GM04503 (cell line): ENCODE data around the gene HOXB7.

ENCODE experiments used
- DNase-seq: peaks from one replicate; pipeline ENCODE4 v3.0.0-alpha.2; 2012; ENCODE audit warnings: low read depth

HOXB7 gene

DNA sequence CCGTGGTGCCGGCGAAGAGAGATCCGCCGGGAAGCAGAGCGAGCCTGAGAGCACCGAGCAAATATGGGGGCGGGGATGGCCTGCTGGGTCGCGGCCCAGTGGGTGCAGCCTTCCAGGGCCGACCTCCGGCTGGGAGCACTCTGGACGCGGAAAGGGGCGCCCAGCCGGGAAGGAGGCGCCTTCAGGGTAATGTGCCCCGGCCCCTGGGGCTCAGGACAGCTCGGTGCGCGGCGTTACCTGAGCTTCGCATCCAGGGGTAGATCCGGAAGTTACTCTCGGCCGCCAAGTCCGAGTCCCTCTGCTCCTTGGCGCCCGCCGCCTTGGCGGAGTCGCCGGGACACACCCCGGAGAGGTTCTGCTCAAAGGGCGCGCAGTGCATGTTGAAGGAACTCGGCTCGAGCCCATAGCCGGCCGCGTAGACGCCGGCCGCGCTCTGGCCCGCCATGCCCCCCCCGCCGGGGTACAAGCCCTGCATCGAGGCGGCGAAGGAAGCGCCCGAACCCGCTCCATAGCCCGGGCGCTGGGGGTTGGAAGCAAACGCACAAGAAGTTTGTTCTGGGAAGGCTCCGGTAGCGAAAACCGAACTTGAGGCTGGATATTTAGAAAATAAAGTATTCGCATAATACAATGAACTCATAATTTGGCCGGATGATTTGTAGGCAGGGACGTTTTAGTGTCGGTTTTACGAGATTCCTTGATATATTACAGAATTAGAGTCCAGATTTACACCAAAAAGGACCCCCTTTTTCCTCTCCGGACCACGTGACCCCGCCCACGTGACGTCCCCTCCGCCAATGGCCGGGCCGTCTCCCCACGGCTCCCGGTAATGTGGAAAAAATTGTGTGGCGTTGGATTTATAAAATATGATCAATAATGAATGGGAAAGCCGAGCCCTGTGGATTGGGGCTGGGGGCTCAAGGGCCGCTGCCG, at the start of gene HOXB7:
Gene HOXB7 (minus strand): TSS at position 736 of the 930 bp plus-strand sequence. CDS start 99 bp downstream, at position 637.
- no peak for DNase-seq

DNA sequence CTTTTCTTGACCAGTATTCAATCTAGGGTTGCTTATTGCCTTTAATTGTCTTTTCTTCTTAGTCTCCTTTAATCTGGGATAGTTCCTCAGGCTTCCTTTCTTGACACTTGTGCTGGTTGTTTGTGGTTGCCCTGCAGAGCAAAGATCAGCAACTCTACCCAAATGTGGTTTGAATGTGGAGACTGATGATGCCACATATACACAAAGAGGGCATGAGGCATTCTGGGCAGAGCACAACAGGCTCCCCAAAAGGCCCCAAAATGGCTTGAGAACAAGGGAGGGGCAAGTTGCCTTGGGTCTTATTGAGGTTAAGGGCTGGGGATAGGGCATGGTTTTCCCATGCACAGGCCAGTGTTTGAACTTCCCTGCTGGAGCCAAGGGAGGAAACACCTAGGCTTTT, 45.1 kb upstream of the HOXB7 start:
- DNase-seq, result no peak

DNA sequence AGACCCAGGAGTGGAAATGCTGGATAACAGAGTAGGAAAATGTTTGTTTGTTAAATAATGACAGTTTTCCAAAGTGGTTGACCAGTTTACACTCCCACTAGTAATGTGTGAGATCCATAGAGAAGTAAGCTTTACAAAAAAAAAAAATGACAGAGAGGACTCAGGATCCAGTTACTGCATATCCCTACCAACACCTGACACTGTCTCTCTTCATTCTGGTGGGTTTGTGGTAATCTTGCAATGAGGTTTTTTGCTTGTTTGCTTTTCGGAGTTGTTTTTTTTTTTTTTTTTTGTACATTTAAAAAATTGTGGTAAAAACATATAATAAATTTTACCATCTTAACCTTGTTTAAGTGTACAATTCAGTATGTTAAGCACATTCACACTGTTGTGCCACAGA, 38.9 kb upstream of the HOXB7 start:
- no peak for DNase-seq

DNA sequence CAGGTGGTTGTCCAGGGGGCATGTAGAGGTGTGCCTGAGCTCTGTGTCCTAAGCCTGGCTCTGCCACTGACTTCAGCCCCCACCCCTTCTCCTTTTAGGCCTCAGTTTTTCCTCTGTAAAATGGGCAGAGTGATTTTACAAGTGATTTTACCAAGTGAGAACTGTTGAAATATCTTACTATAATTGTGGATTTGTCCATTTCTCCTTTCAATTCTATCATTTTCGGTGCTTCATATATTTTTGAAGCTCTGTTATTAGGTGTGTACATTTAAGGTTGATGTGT, 37.1 kb upstream of the HOXB7 start:
- DNase-seq, result no peak

DNA sequence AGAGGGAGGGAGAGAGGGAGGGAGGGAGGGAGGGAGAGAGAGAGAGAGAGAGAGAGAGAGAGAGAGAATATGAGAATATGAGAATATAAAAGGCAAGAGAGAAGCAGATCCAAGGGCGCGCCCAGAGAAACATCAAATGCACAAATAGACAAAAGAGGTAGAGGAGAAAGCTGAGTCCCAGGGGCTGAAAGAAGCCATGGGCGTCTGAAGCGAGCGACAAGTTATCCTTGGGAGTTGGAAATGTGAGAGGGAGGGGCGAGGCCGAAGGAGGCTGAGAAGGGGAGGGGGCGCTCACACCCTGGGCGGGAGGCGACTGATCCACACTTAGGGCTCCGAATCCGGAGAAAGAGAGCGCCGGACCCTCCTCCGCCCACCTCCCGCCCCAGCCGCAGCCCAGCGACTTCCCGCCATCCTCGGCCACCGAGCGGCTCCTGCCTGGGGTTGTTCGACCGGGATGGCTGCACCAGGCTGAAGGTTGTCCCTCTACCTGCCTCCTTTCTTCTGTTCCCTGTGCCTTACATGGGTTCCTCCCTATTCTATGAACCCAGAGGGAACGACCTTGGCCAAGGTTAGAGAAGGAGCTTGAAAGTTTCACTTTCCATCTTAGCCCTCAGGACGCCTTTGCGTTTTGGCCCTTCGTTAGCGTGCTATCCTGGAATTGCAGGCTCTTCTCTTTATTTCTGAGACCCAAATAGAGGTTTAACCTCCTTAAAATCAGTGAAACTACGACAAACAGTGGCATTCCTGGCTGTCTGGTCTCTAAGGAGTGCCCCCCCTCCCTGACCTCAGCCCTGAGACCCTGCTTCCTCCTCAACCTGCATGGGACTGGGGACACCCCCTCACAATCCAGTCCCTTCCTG, 36.5 kb upstream of the HOXB7 start:
- no peak for DNase-seq

DNA sequence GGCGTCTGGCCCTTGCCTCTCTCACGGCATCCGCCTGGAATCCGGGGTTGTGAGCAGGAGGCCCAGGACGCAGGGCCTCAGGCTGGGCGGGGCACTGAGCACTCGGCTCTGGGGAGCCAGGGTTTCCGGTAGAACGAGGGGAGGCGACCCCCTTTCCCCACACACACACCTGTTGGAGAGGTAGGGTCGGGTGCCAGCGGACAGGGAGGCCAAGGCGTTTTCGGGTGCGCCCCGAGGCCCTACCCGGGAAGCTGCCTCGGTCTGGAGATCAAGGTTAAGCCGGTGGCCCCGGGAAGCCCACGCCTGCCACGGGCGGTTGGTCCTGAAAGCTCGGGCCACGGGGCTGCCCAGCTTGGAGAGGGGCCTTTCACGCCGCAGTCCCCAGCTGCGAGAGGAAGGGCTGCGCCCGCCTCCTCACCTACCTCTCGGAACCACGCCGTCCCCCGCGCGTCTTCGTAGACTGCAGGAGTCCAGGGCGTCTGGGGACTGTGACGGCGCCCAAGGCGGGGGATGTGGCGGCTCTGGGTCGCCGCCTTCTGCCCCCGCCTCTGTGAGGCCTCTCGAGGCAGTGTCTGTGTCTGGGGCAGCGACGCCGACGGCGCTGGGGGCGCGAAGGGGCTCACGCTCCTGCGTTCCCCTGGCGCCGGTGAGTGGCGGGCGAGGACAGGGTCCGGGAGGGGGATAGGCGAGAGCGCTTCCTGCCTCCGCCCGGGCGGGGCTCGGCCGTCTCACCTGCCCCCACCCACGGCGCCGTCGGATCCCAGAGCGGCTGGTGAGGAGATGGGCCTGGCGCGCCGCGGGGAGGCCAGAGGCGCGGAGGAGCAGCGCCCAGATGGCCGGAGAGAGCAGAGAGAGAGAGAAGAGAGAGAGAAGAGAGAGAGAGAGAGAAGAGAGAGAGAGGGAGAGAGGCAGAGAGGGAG, 35.6 kb upstream of the HOXB7 start:
- no peak for DNase-seq

DNA sequence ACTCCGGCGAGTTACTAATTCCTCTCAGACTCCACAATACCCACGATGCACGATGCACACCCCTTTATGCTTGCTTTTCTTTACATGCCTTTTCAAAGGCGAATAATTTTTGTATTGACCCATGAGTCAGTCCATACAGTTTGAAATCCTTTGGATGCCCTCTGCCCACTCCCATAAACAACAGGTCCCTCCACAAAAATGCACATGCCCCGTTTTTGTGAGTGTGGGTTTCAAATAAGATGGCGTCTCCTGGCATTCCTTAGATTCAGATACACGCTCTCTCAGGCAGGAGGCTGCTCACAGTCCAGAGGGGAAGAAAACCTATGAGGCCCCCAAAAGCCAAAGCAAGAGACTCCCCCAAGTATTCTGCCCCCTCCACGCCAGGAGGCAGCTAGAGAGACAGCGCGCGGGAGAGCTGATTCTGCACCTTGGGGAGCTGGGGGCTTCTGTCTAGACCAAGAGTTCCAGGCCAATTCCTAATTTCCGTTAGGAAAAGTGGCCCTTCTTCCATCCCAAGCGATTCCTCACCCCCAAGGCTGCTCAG, 34.9 kb upstream of the HOXB7 start:
- DNase-seq, result no peak

DNA sequence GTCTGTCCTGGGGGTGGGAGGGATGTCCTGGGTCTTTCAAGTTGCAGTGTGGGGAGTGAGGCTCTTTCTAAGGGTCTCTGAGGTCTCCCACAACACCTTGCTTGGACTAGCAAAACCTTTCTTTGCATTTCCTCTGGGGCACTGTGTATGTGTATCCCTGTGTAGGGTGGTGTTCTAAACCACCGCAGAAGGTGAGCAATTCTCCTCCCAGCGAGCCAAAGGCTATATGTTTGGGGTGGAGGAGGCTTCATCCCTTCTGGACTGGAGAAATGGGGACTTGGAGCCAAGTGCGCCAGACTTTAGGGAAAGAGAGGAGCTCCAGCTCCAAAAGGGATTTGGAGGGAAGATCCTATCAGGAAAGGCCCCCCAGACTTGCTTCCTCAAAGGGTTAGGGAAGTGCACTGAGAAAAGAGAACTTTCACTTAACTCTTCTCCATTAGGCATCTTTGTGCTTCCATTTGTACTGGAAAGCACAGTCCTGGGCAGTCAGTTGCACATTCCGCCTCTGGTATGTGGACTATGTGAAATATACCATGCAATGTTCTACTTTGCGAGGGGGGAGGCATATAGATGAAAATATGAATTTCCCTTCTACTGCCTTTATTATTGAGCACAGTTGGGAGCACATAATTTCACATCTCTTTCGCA, 34.2 kb upstream of the HOXB7 start:
- DNase-seq, result no peak

DNA sequence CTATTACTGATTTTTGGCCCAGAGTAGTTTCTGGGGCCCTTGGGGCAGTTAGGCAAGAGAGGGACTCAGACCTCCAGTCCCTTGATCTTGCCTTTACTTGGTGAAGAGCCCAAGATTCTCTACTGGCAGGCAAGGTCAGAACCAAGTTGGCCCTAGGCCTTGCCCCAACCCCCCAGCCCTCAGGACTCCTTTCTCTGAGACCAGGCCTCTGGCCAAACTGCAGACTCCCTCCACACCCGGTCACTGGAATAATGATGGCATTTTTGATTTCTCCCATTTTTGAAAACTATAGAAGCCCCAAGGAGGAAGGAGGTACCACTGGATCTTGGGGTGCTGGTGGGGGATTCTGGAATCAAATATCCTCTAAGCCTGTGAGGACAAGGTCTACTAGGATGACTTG, 33.3 kb upstream of the HOXB7 start:
- DNase-seq, result no peak

DNA sequence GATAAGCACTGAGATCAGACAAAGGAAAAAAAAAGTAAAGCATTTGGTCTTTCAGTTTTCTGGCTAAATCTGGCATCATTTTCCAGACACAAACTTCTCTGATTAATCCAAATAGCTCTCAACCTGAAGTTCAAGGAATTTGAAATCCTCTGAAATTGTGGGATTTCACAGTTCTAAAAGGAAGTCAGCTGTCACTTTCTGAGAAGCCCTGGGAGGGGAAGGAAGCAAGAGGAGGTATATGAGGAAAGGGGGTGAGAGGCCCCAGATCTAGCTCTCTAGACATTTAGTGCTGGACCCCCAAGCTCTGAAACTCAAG, 32.8 kb upstream of the HOXB7 start:
- DNase-seq, result no peak

DNA sequence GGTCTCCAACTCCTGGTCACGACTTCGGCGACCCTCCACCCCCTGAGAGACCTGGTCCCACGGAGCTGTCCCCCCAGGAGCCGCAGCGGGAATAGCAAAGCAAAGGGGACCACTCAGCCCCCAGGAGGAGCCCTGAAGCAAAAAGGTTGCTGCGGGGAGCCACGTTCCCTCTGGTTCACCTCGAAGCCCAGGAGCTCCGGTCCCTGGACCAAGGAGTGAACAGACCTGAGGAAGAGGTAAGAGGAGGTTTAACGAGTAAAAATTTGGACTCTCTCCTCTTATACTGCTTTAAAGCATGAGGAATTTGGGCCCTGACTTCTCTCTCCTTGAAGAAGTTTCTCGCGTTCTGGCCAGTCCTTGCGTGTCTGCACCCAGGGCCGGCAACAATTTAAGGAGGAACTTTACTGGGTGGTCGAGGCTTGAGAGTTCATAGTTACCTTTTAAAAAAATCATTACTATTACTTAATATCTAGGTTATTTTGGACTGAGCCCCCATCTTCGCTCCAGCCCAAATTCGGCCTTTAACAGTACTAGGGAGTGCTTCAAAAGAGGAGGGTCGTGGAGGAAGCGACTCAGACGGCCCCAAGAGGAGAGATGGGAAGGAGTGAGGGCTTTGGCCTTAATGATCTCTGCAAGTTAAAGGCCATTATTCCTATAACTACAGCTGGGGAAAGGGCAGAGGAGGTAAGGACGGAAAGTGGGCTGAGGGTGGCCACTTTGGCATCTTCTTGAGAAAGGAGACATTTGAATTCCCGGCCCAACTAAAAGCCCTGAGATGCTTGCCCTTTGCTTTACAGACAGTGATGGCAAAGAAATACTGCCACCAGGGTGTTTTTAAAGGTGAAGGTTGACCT, 32.3 kb upstream of the HOXB7 start:
- DNase-seq, result no peak

DNA sequence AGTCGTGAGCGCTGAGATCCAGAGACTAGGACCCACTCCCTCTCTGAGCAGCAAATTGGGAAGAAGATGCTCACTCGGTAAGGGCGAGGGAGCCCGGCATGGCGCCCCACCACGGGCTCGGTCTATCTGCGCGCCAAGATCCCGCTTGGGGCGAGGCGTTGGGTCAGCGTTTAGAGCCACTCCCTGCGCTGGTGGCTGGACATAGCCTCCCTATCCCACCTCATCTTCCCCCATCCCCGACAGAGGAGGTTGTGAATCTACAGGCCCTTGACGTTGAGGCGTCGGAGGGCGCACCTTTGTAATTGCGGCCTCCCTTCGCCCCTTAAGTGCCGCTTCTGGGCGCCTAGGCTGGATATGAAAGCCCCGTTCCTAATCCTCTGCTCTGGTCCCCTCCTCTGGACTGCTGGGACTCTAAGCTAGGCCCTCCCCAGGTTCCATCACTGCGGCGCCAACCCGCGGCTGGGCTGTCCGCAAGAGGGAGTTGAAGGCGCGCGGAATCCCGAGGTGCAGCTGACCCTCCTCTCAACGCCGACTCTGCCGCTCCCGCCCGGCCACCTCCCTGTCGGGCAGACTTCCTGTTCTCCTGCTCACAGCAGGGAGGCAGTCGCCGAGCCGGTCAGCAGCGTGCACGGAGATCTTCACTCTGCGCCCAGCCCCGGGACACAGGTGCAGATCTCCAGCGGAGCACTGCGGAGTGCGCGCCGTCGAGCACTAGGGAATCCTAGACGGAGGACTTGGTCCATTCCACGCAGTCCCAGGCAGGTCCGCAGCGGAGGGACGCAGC, 31.4 kb upstream of the HOXB7 start:
- DNase-seq, result no peak

DNA sequence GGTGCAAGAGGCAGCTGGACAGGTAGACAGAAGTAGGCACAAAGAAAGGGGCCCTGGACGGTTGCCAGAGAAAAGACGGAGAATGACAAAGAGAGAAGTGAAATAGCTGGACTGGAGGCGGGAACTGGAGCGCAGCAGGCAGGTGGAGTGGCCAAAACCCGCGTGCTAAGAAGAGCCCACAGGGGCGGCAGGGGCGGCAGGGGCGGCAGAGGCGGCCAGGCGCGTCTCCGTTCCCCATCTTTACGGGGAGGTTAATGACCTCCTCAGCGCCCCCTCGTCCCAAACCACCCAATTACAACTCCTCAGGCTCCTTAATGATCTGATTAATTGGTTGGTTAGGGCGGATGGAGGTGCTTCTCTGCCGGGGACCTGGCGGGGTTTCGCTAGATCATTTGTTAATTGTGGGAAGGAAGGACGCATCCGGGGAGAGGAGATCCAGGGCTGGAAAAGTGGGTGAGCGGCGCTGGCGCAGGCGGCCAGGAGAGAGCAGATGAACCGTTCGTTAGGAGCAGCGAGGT, 30.8 kb upstream of the HOXB7 start:
- DNase-seq, result no peak

DNA sequence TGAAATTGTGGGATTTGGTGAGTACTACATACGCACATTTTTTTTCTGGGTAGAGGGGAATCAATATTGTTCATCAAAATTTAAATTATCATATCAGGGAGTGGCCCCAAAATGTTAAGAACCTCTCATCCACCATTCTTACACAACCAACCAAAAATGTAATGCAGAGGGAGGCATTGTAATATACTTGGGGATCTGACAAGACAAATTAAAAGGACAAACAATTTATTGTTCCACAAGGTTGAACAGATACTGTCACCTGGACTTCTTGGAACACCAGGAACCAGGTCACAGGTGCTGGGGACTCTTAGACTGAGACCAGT, 30.0 kb upstream of the HOXB7 start:
- DNase-seq, result no peak

DNA sequence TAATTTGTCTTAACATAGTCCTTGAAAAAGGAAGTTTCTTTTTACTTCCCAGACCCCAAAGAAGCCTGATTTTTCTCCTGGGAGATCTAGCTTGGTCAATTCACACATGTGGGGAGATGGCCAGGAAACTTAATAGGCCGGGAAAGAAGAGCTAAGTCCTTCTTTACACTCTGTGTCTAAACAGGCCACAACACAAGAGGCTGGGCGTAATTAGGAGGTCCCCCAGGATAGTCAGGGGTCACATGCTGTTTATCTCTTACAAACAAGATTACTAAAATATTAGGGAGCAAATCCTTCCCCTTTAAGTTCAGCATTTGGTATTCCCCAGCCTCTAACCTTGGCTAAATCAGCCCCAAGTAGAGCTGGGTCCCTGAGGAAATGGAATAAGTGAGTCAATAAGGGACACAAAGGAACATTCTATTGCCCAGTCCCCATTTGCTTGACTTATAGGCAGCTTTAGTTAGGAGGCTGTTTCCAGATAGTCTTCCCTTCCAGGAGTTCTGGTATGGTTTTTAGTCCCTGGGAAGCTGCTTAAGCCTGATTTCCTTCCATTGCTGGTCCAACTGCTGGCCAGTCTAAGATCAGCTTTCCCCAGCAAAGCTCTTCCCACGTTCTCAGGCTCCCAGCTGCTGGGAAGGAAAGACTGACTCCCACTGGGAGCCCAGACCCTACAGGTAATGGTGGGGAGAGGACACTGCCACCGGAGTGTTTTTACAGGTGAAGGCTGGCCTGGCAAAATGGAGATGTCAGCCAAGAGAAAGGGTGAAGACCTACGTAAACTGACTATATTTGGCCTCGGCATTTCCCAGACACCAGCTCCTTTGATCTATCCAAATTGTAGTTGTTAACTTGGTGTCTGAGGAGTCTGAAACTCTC, 29.4 kb upstream of the HOXB7 start:
- no peak for DNase-seq

DNA sequence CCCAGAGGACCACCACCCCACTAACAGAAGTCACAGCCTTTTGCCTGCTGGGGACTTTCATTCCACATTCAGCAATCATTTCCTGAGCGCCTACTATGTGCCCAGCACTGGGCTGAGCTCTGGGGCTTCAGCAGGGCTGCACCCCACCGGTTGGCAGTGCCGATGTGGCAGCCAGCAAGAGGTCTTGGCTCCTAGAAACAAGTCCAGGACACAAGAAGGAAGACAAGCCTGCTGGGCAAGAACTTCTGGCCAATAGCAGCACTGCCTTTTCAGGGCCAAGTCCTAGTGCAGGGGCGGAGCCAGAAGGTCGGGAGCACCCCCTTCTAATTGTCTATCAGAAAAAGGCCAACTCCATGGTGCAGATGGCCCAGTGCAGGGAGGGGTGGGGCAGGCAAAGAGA, 28.3 kb upstream of the HOXB7 start:
- no peak for DNase-seq

DNA sequence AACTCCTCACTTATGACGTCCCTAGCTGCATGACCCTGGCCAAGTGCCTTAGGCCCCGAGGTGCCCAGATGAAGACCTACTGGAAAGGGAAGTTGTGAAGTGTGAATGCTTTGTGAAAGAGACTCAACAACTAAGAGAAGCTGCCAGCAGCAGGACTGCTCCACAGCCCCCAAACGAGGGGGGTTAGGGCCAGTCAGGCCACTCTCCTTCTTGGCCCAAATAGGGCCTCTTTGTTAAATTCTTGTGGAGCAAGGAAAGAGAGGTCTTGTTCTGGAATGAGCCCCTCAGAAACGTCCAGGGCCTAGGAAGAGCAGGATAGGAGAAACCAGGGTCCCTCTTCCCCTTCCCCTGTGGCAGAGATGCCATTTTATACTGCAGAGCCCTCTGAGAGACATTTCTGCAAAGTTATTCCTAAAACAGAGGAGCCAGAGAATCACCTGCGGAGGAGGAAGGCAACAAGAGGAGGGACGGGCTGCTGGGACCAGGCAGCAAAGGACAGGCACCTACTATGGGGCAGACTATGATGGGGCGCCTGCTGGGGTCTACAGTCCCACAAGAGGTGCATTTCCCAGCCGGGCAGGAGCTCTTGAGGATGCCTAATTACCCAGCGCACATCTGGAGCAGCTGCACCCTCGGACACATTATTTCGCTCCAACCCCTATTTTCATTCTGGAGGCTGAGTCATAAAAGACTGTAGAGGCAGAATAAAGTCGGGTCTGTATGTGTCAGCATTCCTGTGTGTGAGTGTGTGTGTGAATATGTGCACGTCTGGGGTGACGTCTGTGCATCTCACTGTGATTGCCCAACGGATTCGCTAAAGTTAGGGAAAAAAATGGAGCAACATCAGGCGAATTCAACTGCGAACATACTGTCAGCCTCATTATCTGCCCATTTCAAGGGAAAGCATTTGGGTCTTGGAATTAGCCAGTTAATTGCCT, 26.8 kb upstream of the HOXB7 start:
- DNase-seq, result peak; percentile 74
